ENCODE results near the gene FOXP2.
"Not testable (repeated sequence)": the region's sequence is repeated elsewhere in the genome, so short reads cannot be mapped to it uniquely, and the experiment has no call there.

The FOXP2 gene

DNA sequence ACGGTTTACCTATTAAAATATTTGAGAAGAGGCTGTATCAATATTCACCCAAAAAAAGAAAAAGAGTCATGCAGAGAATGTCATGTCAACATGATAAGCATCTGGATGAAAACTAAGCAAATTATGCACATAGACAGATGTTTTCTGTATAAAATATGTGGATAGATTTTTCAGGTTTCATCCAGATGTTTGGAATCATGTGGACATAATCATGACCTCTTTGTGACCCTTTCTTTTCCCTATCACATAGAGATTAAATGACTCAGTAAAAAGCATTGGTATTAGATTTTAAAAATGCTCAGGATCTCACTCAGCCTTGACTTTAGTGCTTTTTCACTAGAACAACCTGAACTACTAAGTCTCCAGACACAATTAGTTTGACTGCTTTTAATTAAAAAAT is 90.0 kb downstream of the FOXP2 start:
- Histone ChIP-seq H3K4me2 (no peak overlapping the region), H3K4me1 (ENCODE audit: low read depth, poor library complexity, severe bottlenecking) (peaks cover 30% of the 10 kb centered on the region), H3K9ac (no peak overlapping the region), H3K27ac (no peak overlapping the region), H2AFZ (ENCODE audit: low read depth) (no peak overlapping the region), H4K20me1 (ENCODE audit: insufficient read depth) (no peaks in the 10 kb centered on the region; the same call in 1 of the 2 replicates), H3K36me3 (ENCODE audit: insufficient read depth) (no peaks in the 10 kb centered on the region), H3K4me3 (IDR thresholded peaks at IDR 0.05; ENCODE audit: insufficient read depth, low read depth, low read length) (no peak overlapping the region), H3K79me2 (ENCODE audit: insufficient read depth, low read depth) (no peaks in the 10 kb centered on the region), H3K27me3 (ENCODE audit: insufficient read depth, low read depth) (no peaks in the 10 kb centered on the region)
- TF ChIP-seq, protein P1, sequence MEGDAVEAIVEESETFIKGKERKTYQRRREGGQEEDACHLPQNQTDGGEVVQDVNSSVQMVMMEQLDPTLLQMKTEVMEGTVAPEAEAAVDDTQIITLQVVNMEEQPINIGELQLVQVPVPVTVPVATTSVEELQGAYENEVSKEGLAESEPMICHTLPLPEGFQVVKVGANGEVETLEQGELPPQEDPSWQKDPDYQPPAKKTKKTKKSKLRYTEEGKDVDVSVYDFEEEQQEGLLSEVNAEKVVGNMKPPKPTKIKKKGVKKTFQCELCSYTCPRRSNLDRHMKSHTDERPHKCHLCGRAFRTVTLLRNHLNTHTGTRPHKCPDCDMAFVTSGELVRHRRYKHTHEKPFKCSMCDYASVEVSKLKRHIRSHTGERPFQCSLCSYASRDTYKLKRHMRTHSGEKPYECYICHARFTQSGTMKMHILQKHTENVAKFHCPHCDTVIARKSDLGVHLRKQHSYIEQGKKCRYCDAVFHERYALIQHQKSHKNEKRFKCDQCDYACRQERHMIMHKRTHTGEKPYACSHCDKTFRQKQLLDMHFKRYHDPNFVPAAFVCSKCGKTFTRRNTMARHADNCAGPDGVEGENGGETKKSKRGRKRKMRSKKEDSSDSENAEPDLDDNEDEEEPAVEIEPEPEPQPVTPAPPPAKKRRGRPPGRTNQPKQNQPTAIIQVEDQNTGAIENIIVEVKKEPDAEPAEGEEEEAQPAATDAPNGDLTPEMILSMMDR (conservative IDR thresholded peaks at IDR 0.05; ENCODE audit: low read depth, low read length): no peak

GRCh38 chr7:114507381-114507780 is 92.8 kb downstream of the FOXP2 start:
- no peaks in the 10 kb centered on the region for H3K36me3 ChIP-seq (ENCODE audit: insufficient read depth)
- H3K27ac ChIP-seq: no peak overlapping the region
- H3K4me1 ChIP-seq (ENCODE audit: low read depth, poor library complexity, severe bottlenecking): peaks cover 26% of the 10 kb centered on the region
- H4K20me1 ChIP-seq (ENCODE audit: insufficient read depth): no peaks in the 10 kb centered on the region; the same call in 1 of the 2 replicates
- H2AFZ ChIP-seq (ENCODE audit: low read depth): no peak overlapping the region
- H3K4me3 ChIP-seq (IDR thresholded peaks at IDR 0.05; ENCODE audit: insufficient read depth, low read depth, low read length): no peak overlapping the region
- H3K4me2 ChIP-seq: no peak overlapping the region
- H3K9ac ChIP-seq: no peak overlapping the region
- H3K79me2 ChIP-seq (ENCODE audit: insufficient read depth, low read depth): no peaks in the 10 kb centered on the region
- TF ChIP-seq, protein P1 (conservative IDR thresholded peaks at IDR 0.05; ENCODE audit: low read depth, low read length): no peak
- no peaks in the 10 kb centered on the region for H3K27me3 ChIP-seq (ENCODE audit: insufficient read depth, low read depth)

GRCh38 chr7:114508086-114508485 is 93.5 kb downstream of the FOXP2 start:
- Histone ChIP-seq H3K9ac (no peak overlapping the region), H3K4me1 (ENCODE audit: low read depth, poor library complexity, severe bottlenecking) (peaks cover 20% of the 10 kb centered on the region), H3K36me3 (ENCODE audit: insufficient read depth) (no peaks in the 10 kb centered on the region), H4K20me1 (ENCODE audit: insufficient read depth) (no peaks in the 10 kb centered on the region; the same call in 1 of the 2 replicates), H3K4me3 (IDR thresholded peaks at IDR 0.05; ENCODE audit: insufficient read depth, low read depth, low read length) (no peak overlapping the region), H2AFZ (ENCODE audit: low read depth) (no peak overlapping the region), H3K79me2 (ENCODE audit: insufficient read depth, low read depth) (no peaks in the 10 kb centered on the region), H3K4me2 (0 out of 2 replicates have a peak overlapping the region, but pooled peaks have one; percentile 2), H3K27ac (no peak overlapping the region), H3K27me3 (ENCODE audit: insufficient read depth, low read depth) (no peaks in the 10 kb centered on the region)
- TF ChIP-seq, protein P1 (conservative IDR thresholded peaks at IDR 0.05; ENCODE audit: low read depth, low read length): no peak

GRCh38 chr7:114510824-114511223 is 96.2 kb downstream of the FOXP2 start:
- H3K4me2 ChIP-seq; H3K27me3 ChIP-seq (ENCODE audit: insufficient read depth, low read depth); H4K20me1 ChIP-seq (ENCODE audit: insufficient read depth); H3K4me3 ChIP-seq (IDR thresholded peaks at IDR 0.05; ENCODE audit: insufficient read depth, low read depth, low read length); H3K79me2 ChIP-seq (ENCODE audit: insufficient read depth, low read depth); H3K27ac ChIP-seq; H3K36me3 ChIP-seq (ENCODE audit: insufficient read depth); H2AFZ ChIP-seq (ENCODE audit: low read depth); H3K9ac ChIP-seq: not testable (repeated sequence)
- peaks cover 20% of the 10 kb centered on the region for H3K4me1 ChIP-seq (ENCODE audit: low read depth, poor library complexity, severe bottlenecking)

GRCh38 chr7:114519240-114519639 is 104.6 kb downstream of the FOXP2 start:
- H3K4me3 ChIP-seq (IDR thresholded peaks at IDR 0.05; ENCODE audit: insufficient read depth, low read depth, low read length): no peak overlapping the region
- H3K36me3 ChIP-seq (ENCODE audit: insufficient read depth): no peaks in the 10 kb centered on the region
- H3K4me1 ChIP-seq (ENCODE audit: low read depth, poor library complexity, severe bottlenecking): no peaks in the 10 kb centered on the region

More at GRCh38 chr7:114519240-114519639, 104.6 kb downstream of the FOXP2 start:
- Histone ChIP-seq H3K27me3 (ENCODE audit: insufficient read depth, low read depth) (no peaks in the 10 kb centered on the region), H2AFZ (ENCODE audit: low read depth) (no peak overlapping the region), H3K4me2 (no peak overlapping the region), H3K79me2 (ENCODE audit: insufficient read depth, low read depth) (no peaks in the 10 kb centered on the region), H4K20me1 (ENCODE audit: insufficient read depth) (no peaks in the 10 kb centered on the region), H3K27ac (no peak overlapping the region), H3K9ac (no peak overlapping the region)
- TF ChIP-seq, protein P1 (conservative IDR thresholded peaks at IDR 0.05; ENCODE audit: low read depth, low read length): no peak
